ACC112 (cell line): ENCODE results near the gene ARRDC4.
A peak's percentile ranks its signal among the peaks of the same experiment; 100 is the strongest.

Source experiments
- H2AFZ ChIP-seq: fragments of 200-600 bp; sonication (generic); one replicate; pipeline ENCODE4 v1.6.0; 2017; ENCODE audit warnings: antibody characterized with exemption, low read length; ENCODE audit not compliant: unreplicated experiment
- H3K27ac ChIP-seq: fragments of 200-600 bp; sonication (generic); 2 replicates; pipeline ENCODE4 v1.5.1; 2014; ENCODE audit warnings: low read depth, mild to moderate bottlenecking, antibody characterized with exemption, low read length, moderate library complexity
- H3K27me3 ChIP-seq: fragments of 200-600 bp; sonication (generic); 2 replicates; pipeline ENCODE4 v1.6.1; 2014; ENCODE audit warnings: mild to moderate bottlenecking, antibody characterized with exemption, low read length, moderate library complexity, mixed read lengths; ENCODE audit not compliant: insufficient read depth
- H3K36me3 ChIP-seq: fragments of 200-600 bp; sonication (generic); 2 replicates; pipeline ENCODE4 v1.6.1; 2016; ENCODE audit warnings: mild to moderate bottlenecking, antibody characterized with exemption, low read length, moderate library complexity, mixed read lengths; ENCODE audit not compliant: insufficient read depth
- H3K4me1 ChIP-seq: fragments of 200-600 bp; sonication (generic); one replicate; pipeline ENCODE4 v1.6.1; 2016; ENCODE audit warnings: low read length, mixed read lengths; ENCODE audit not compliant: insufficient read depth, unreplicated experiment, control insufficient read depth
- H3K4me3 ChIP-seq: fragments of 200-600 bp; sonication (generic); 2 replicates; pipeline ENCODE4 v1.5.1; 2014; ENCODE audit warnings: mild to moderate bottlenecking, low read depth, low read length
- H3K79me2 ChIP-seq: fragments of 200-600 bp; sonication (generic); one replicate; pipeline ENCODE4 v1.6.0; 2016; ENCODE audit warnings: low read length; ENCODE audit not compliant: control insufficient read depth, unreplicated experiment, insufficient read depth

The ARRDC4 gene

DNA sequence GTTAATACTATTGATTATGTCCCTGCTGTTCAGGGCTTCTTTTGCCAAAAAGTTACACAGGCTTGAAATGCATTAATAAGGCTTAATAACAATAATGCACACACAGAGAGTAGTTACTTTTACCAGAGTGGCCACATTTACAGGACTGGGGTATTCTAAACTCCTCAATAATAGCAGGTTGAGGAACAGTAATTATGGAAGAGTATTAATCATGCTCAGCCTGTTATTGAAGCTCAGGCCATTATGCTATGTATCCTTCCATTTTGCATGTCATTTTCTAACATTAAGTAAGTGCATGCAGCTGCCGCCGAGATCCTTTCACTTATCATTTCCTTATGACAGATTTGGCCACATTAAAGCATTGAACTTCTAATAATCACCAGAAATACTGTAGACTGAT, 5.7 kb downstream of the ARRDC4 start:
- Histone ChIP-seq H3K79me2 (peaks cover 31% of the 10 kb centered on the region), H3K4me3 (peak overlapping the region; percentile 13; the same call in 1 of the 2 replicates), H3K27ac (no peak overlapping the region), H3K4me1 (peaks cover 32% of the 10 kb centered on the region), H2AFZ (no peak overlapping the region), H3K36me3 (peaks cover 13% of the 10 kb centered on the region), H3K27me3 (no peaks in the 10 kb centered on the region)

GRCh38 chr15:97966924-97967620, 6.6 kb downstream of the ARRDC4 start:
- peaks cover 17% of the 10 kb centered on the region for H3K36me3 ChIP-seq
- peaks cover 26% of the 10 kb centered on the region for H3K4me1 ChIP-seq
- H3K27me3 ChIP-seq, result no peaks in the 10 kb centered on the region
- no peak overlapping the region for H2AFZ ChIP-seq
- H3K27ac ChIP-seq, result no peak overlapping the region
- peaks cover 23% of the 10 kb centered on the region for H3K79me2 ChIP-seq
- peak overlapping the region; percentile 9; the same call in 1 of the 2 replicates for H3K4me3 ChIP-seq

DNA sequence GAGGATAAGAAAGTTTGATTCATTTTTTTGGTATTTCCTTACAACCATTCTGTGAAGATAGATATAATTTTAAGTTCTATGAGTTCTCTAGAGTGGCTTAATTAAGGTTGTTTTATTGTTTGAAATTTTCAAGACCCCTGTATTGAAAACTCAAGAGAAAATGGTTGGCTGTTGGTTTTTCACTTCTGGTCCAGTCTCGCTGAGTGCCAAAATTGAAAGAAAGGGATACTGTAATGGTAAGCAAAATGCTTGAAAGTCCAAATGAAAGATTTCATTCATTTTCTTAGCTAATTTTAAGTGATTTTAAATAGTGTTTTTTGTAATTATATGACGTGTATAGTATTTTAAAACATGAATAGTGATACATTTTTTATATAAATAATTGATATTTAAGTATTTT, 7.4 kb downstream of the ARRDC4 start:
- H3K36me3 ChIP-seq, result peaks cover 24% of the 10 kb centered on the region
- H3K4me3 ChIP-seq, result no peak overlapping the region
- H3K4me1 ChIP-seq, result peaks cover 22% of the 10 kb centered on the region
- peak overlapping the region; percentile 50; the same call in 1 of the 2 replicates for H3K27ac ChIP-seq
- H3K79me2 ChIP-seq, result peaks cover 15% of the 10 kb centered on the region
- no peaks in the 10 kb centered on the region for H3K27me3 ChIP-seq
- H2AFZ ChIP-seq, result no peak overlapping the region

DNA sequence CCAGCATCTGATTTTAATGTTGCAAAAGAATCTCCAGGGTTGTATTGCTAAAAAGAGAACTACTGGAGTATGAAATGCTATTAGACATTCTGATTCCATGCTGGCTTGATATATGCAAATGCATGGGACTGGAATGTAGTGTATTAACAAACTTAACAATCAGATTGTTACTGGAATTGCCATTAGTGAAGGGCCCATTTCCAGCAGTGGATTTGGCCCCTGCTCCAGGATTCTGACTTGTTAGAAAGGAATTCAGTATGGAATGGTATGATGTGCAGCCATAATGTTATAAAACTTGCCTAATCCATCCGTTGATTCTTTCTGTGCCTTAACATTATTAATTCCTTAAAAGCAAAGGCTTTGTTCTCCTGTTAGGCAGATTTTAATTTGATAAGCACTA, 7.9 kb downstream of the ARRDC4 start:
- peaks cover 10% of the 10 kb centered on the region for H3K79me2 ChIP-seq
- H3K4me1 ChIP-seq, result peaks cover 22% of the 10 kb centered on the region
- H3K36me3 ChIP-seq, result peaks cover 24% of the 10 kb centered on the region
- H3K4me3 ChIP-seq, result no peak overlapping the region
- no peak overlapping the region for H2AFZ ChIP-seq
- no peaks in the 10 kb centered on the region for H3K27me3 ChIP-seq
- H3K27ac ChIP-seq, result no peak overlapping the region

DNA sequence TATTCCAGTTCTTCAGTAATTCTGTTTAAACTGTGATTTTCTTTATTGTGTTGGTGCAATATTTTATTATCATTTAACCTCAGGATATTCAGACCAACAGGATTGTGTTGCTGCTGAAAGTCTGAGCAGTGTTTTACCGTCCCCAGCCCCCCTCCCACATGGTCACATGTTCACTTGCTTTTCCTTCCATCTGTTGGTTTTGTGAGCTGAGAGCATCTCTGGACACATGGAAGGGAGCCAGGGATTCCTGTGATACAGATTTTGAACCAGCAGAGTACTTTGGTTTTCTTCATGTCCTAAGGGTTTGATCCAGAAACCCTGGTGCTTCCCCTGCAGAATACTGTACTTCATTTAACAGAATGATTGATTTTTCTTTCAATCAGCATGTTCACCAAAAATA, 11.9 kb downstream of the ARRDC4 start:
- Histone ChIP-seq H3K36me3 (peaks cover 24% of the 10 kb centered on the region), H3K79me2 (no peaks in the 10 kb centered on the region), H2AFZ (no peak overlapping the region), H3K4me1 (peaks cover 15% of the 10 kb centered on the region), H3K4me3 (no peak overlapping the region), H3K27me3 (no peaks in the 10 kb centered on the region), H3K27ac (no peak overlapping the region)

DNA sequence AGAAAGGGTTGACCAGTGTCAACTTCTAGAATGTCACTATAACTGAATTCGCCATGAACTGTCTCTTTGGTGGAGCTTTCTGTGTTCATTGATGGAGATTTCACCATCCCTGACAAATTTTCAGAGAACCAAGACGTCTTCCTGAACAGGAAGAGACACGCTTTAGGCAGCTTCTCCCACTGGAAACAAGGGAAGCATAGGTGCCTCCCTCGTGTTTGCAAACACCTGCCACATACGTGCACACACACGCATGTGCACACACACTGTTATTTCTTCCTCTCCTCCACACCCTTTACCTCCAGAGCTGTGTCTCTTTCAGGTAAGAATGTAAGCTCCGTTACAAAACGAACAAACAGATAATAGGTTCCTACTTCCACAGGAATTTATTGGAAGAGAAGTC, 15.6 kb downstream of the ARRDC4 start:
- H3K36me3 ChIP-seq, result peaks cover 13% of the 10 kb centered on the region; the same call in 1 of the 2 replicates
- H2AFZ ChIP-seq, result no peak overlapping the region
- H3K27ac ChIP-seq, result no peak overlapping the region
- H3K27me3 ChIP-seq, result no peaks in the 10 kb centered on the region
- no peaks in the 10 kb centered on the region for H3K4me1 ChIP-seq
- H3K79me2 ChIP-seq, result no peaks in the 10 kb centered on the region
- H3K4me3 ChIP-seq, result no peak overlapping the region

GRCh38 chr15:97976766-97977503, 16.4 kb downstream of the ARRDC4 start:
- no peaks in the 10 kb centered on the region for H3K27me3 ChIP-seq
- H3K4me3 ChIP-seq, result no peak overlapping the region
- peaks cover 7% of the 10 kb centered on the region; the same call in 1 of the 2 replicates for H3K36me3 ChIP-seq
- H3K4me1 ChIP-seq, result no peaks in the 10 kb centered on the region
- H3K79me2 ChIP-seq, result no peaks in the 10 kb centered on the region
- H2AFZ ChIP-seq, result no peak overlapping the region
- no peak overlapping the region for H3K27ac ChIP-seq

DNA sequence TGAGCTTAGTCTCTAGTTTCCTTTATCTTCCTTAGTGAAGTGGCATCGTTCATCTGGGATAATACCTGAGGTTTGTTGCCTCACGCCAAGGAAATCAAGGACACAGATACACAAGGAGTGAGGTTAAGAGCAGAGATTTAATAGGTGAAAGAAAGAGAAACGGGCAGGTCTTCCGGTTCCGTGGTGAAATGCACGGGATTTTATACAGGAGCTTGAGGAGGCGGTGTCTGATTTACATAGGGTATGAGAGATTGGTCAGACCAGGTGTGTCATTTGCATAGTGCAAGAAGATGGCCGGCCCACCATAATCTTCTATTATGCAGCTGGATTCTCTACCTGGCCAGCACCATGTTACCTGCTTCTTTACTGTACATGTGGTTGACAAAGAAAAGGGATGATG, 17.2 kb downstream of the ARRDC4 start:
- no peak overlapping the region for H2AFZ ChIP-seq
- H3K4me1 ChIP-seq, result no peaks in the 10 kb centered on the region
- 0 out of 2 replicates have a peak, but pooled peaks cover under 1% of the 10 kb centered on the region for H3K36me3 ChIP-seq
- H3K27me3 ChIP-seq, result no peaks in the 10 kb centered on the region
- no peaks in the 10 kb centered on the region for H3K79me2 ChIP-seq
- no peak overlapping the region for H3K4me3 ChIP-seq
- H3K27ac ChIP-seq, result no peak overlapping the region

DNA sequence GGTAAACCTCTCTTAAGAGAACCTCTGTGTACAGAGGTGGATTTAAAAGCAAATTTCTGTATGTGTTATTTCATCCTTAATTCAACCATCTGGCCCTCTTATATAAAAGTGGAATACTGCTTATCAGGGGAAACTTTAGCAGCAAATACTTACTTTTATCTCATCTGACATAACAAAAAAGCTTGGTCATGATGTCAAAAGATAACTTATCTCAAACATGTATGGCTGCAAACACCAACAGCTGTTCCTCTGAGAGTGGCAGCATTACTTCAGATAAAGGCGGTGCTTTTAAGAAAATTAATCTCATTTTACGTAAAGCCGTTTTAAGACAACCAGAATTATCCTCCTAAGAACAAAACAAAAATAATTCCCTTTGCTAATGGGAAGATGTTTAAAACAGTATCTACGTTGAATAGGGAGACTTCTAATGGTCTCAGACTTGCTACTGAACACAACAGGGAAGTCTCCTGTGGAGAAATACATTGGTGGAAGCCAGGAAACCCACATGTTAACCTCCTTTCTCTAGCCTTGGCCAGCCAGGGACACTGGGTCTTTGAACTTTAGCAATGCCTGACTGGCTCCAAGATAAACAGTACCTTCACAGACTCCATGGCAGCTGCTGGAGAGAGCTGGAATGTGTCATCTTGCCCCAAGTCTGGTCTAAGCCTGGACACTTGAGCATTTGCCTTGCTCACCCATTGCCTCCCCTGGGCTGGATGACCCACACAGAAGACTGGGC, 18.1 kb downstream of the ARRDC4 start:
- Histone ChIP-seq H3K27ac (no peak overlapping the region), H3K36me3 (no peaks in the 10 kb centered on the region), H3K79me2 (no peaks in the 10 kb centered on the region), H3K27me3 (no peaks in the 10 kb centered on the region), H3K4me1 (no peaks in the 10 kb centered on the region), H2AFZ (no peak overlapping the region), H3K4me3 (no peak overlapping the region)

GRCh38 chr15:97979140-97979520, 18.6 kb downstream of the ARRDC4 start:
- H3K4me3 ChIP-seq, result no peak overlapping the region
- no peak overlapping the region for H3K27ac ChIP-seq
- H3K79me2 ChIP-seq, result no peaks in the 10 kb centered on the region
- H2AFZ ChIP-seq, result no peak overlapping the region
- H3K36me3 ChIP-seq, result no peaks in the 10 kb centered on the region
- no peaks in the 10 kb centered on the region for H3K27me3 ChIP-seq
- H3K4me1 ChIP-seq, result no peaks in the 10 kb centered on the region
